ENCODE results near the gene GALNT7. TPM values are rescaled to one million over a fixed set of nuclear protein-coding genes. Genes with fewer than 3 reads are reported as not detected.

GALNT7 gene
- polyA plus RNA-seq, 1 donor from 2014 or later: 15.0 TPM

DNA sequence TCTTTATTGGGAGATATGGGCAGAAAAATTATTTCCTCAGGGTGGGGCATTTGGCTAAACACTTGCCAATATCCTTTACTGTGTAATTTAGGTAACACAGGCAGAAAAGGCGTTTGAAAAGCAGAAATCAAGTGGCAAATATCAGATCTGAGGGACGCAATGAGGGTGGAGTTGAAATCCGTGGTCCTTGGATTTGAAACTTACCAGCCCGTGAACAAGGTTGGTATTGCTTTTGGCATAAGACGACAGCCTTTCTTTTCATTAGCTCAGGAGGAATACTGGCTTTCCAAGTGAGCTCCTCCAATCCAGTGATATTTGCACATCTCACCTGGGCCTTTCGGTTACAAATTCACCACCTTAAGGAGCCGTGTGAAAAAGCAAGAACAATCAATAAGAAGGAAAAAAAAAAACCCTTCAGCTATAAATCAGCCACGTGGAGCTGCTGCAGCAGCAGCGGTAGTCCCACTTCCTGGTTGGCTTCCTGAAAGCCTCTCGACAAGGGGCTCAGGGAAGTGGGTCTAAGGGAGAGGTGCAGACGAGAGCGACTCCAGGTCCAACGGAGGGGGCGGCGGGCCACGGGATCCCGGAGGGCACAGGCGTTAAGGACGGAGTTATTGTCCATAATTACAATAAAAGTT is 734 bp upstream of the GALNT7 start:
- Histone ChIP-seq H3K79me2 (replicated peaks; ENCODE audit: insufficient read depth, low read length) (peaks cover 23% of the 10 kb centered on the region), H3K27ac (ENCODE audit: low read length) (peak overlapping the region; percentile 55), H3K9me2 (ENCODE audit: insufficient read depth, low read length) (no peaks in the 10 kb centered on the region), H3K9me3 (ENCODE audit: low read length) (no peaks in the 10 kb centered on the region), H3K9ac (ENCODE audit: low read length) (peak overlapping the region; percentile 67), H3K4me3 (ENCODE audit: low read length) (peak overlapping the region; percentile 76), H3K4me2 (ENCODE audit: low read length) (peak overlapping the region; percentile 85), H4K20me1 (ENCODE audit: insufficient read depth) (no peaks in the 10 kb centered on the region), H3K27me3 (ENCODE audit: insufficient read depth, low read depth, low read length) (no peaks in the 10 kb centered on the region), H3F3A (ENCODE audit: insufficient read depth, low read length, poor library complexity, severe bottlenecking) (no peaks in the 10 kb centered on the region), H2AFZ (ENCODE audit: low read depth, low read length) (peak overlapping the region; percentile 41), H3K36me3 (ENCODE audit: insufficient read depth, low read length) (no peaks in the 10 kb centered on the region)
- TF ChIP-seq, protein P1, sequence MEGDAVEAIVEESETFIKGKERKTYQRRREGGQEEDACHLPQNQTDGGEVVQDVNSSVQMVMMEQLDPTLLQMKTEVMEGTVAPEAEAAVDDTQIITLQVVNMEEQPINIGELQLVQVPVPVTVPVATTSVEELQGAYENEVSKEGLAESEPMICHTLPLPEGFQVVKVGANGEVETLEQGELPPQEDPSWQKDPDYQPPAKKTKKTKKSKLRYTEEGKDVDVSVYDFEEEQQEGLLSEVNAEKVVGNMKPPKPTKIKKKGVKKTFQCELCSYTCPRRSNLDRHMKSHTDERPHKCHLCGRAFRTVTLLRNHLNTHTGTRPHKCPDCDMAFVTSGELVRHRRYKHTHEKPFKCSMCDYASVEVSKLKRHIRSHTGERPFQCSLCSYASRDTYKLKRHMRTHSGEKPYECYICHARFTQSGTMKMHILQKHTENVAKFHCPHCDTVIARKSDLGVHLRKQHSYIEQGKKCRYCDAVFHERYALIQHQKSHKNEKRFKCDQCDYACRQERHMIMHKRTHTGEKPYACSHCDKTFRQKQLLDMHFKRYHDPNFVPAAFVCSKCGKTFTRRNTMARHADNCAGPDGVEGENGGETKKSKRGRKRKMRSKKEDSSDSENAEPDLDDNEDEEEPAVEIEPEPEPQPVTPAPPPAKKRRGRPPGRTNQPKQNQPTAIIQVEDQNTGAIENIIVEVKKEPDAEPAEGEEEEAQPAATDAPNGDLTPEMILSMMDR (IDR thresholded peaks at IDR 0.05; ENCODE audit: poor library complexity, severe bottlenecking): no peak
- peak; percentile 94 for TF ChIP-seq MXI1 (conservative IDR thresholded peaks at IDR 0.05; ENCODE audit: poor library complexity, severe bottlenecking)
- TF ChIP-seq EZH2 (IDR thresholded peaks at IDR 0.05; ENCODE audit: borderline replicate concordance, insufficient read depth, low read length, poor library complexity, severe bottlenecking): no peak
- TF ChIP-seq TAF1 (IDR thresholded peaks at IDR 0.05; ENCODE audit: low read depth): no peak
- TF ChIP-seq REST (IDR thresholded peaks at IDR 0.05; ENCODE audit: borderline replicate concordance): no peak
- peak; percentile 33 for TF ChIP-seq SMC3 (conservative IDR thresholded peaks at IDR 0.05; ENCODE audit: poor library complexity)
- TF ChIP-seq RAD21 (conservative IDR thresholded peaks at IDR 0.05): no peak

DNA sequence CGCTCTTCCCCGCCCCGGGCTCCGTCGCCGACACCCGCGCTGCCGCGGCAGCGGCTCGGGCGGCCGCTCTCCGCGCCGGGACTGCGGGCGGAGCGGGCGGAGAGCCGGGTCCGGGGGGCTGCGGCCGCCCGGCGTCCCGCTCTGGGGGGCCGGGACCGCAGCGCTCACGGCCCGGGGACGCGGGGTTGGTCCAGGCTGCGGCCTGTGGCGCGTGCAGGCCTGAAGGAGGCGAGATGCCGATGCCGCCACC is 492 bp downstream of the GALNT7 start:
- H3F3A ChIP-seq (ENCODE audit: insufficient read depth, low read length, poor library complexity, severe bottlenecking): no peaks in the 10 kb centered on the region
- peak overlapping the region; percentile 67 for H3K9ac ChIP-seq (ENCODE audit: low read length)

More for the DNA sequence above, 492 bp downstream of the GALNT7 start:
- no peak overlapping the region for H3K27ac ChIP-seq (ENCODE audit: low read length)
- peak overlapping the region; percentile 97 for H3K4me3 ChIP-seq (ENCODE audit: low read length)
- no peaks in the 10 kb centered on the region for H3K36me3 ChIP-seq (ENCODE audit: insufficient read depth, low read length)
- H4K20me1 ChIP-seq (ENCODE audit: insufficient read depth): no peaks in the 10 kb centered on the region
- H3K79me2 ChIP-seq (replicated peaks; ENCODE audit: insufficient read depth, low read length): peaks cover 35% of the 10 kb centered on the region
- no peak overlapping the region for H3K4me2 ChIP-seq (ENCODE audit: low read length)
- no peaks in the 10 kb centered on the region for H3K9me2 ChIP-seq (ENCODE audit: insufficient read depth, low read length)
- H2AFZ ChIP-seq (ENCODE audit: low read depth, low read length): no peak overlapping the region
- no peaks in the 10 kb centered on the region for H3K27me3 ChIP-seq (ENCODE audit: insufficient read depth, low read depth, low read length)
- H3K9me3 ChIP-seq (ENCODE audit: low read length): no peaks in the 10 kb centered on the region
- TF ChIP-seq RAD21 (conservative IDR thresholded peaks at IDR 0.05) (no peak), SMC3 (conservative IDR thresholded peaks at IDR 0.05; ENCODE audit: poor library complexity) (no peak), MXI1 (conservative IDR thresholded peaks at IDR 0.05; ENCODE audit: poor library complexity, severe bottlenecking) (no peak), POLR2AphosphoS5 (IDR thresholded peaks at IDR 0.05) (no peak), REST (IDR thresholded peaks at IDR 0.05; ENCODE audit: borderline replicate concordance) (no peak), TAF1 (IDR thresholded peaks at IDR 0.05; ENCODE audit: low read depth) (no peak), EP300 (conservative IDR thresholded peaks at IDR 0.05; ENCODE audit: poor library complexity, severe bottlenecking) (no peak)
- TF ChIP-seq, protein P1 (IDR thresholded peaks at IDR 0.05; ENCODE audit: poor library complexity, severe bottlenecking): no peak

Data from neural cell (in vitro differentiated cells).